A549 treated with AZD9567 at 1 μM for 4 hours (cell line): ENCODE measurements around the gene FBXO41. TPM values are rescaled to one million over a fixed set of nuclear protein-coding genes. Genes with fewer than 3 reads are reported as not detected.

Experiments
- total RNA-seq: library from RNA; stranded (reverse); fragments of 200-300 nt; extraction: Qiagen RNA extraction; gene quantifications from 5 replicates; pipeline ENCODE4 v1.2.3, GENCODE V29; 2022; ENCODE audit not compliant: insufficient read depth

The FBXO41 gene, protein sequence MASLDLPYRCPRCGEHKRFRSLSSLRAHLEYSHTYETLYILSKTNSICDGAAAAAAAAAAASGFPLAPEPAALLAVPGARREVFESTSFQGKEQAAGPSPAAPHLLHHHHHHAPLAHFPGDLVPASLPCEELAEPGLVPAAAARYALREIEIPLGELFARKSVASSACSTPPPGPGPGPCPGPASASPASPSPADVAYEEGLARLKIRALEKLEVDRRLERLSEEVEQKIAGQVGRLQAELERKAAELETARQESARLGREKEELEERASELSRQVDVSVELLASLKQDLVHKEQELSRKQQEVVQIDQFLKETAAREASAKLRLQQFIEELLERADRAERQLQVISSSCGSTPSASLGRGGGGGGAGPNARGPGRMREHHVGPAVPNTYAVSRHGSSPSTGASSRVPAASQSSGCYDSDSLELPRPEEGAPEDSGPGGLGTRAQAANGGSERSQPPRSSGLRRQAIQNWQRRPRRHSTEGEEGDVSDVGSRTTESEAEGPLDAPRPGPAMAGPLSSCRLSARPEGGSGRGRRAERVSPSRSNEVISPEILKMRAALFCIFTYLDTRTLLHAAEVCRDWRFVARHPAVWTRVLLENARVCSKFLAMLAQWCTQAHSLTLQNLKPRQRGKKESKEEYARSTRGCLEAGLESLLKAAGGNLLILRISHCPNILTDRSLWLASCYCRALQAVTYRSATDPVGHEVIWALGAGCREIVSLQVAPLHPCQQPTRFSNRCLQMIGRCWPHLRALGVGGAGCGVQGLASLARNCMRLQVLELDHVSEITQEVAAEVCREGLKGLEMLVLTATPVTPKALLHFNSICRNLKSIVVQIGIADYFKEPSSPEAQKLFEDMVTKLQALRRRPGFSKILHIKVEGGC
- 3.5 to 5.5 TPM (median 4.8 TPM) in 5 replicates for total RNA-seq

DNA sequence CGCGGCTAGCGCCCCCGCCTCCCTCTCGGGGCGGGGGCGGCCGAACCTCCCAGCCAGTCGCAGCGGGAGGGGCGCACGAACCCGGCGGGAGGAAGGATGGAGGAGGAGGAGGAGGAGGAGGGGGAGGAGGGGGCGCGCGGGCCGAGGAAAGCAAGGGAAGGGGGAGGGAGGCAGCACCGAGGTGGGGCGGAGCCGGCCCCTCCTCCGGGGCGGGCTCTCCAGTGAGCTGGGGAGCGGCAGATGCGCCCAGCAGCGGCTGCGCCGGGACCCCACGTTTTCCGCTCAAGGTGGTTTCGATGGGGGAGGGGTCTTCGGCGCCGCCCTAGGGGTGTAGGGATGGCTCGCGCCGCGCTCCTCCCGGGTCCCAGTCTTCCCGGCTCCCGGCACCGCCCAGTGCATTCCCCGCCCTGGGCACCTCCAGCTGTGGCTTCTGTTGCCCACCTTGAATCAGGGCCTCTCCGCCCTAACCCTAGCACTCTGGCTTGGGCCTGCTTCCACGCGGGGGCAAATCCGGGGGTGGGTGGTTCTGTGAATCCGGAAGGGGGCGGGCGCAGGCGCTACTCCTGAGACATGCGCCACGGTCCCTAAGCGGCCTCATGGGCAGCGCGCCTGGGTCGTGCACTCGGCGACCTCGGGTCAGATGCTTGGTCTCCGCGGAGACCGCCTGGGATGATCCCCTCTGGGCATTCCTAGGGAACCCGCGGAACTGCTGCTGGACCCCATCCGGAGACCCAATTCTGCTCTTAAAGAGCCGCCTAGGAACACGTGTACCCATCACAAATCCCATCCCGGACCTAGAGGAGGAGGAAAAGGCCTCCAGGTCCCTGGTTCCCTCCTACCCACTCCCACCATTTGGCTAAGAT is at the start of gene FBXO41:
Gene FBXO41, minus strand, starts transcription at position 183 of the 863 bp plus-strand sequence. CDS start 14,848 bp downstream, outside the sequence.

GRCh38 chr2:73293534-73294171 is 9.4 kb upstream of the FBXO41 start, which contains the start of gene EGR4:
TSS of gene EGR4 (minus strand) at chr2:73293548. CDS start at chr2:73293317, 231 bp downstream.

GRCh38 chr2:73233932-73234832 is 50.1 kb downstream of the FBXO41 start, which contains the start of gene CCT7:
TSS of gene CCT7 (plus strand) at chr2:73234308. CDS start at chr2:73234379, 71 bp downstream.

GRCh38 chr2:73233154-73233931 is 50.9 kb downstream of the FBXO41 start, which contains the start of gene PRADC1:
TSS of gene PRADC1 (minus strand) at chr2:73233239. CDS start at chr2:73233160, 79 bp downstream.

GRCh38 chr2:73214120-73215035 is 69.9 kb downstream of the FBXO41 start, which contains the start of gene SMYD5:
TSS of gene SMYD5 (plus strand) at chr2:73214245. CDS start at chr2:73214267, 22 bp downstream.

Other genes with a start within 250 kb of the FBXO41 start
- gene SFXN5, start 212.8 kb downstream of the FBXO41 start, total RNA-seq = 8.0 to 14.7 TPM (median 14.0 TPM) in 5 replicates
- gene RAB11FIP5, start 171.5 kb downstream of the FBXO41 start, total RNA-seq = 27.9 to 33.9 TPM (median 32.6 TPM) in 5 replicates
- gene NOTO, start 81.9 kb downstream of the FBXO41 start, total RNA-seq = 0.02 to 0.05 TPM in 2 of 5 replicates, not detected in the others
- gene SMYD5, start 70.2 kb downstream of the FBXO41 start, total RNA-seq = 44.3 to 52.5 TPM (median 50.0 TPM) in 5 replicates
- gene PRADC1, start 51.2 kb downstream of the FBXO41 start, total RNA-seq = 15.7 to 27.3 TPM (median 26.9 TPM) in 5 replicates
- 548 to 986 TPM (median 590 TPM) in 5 replicates for gene CCT7, start 50.2 kb downstream of the FBXO41 start, total RNA-seq
- gene EGR4, start 9.1 kb upstream of the FBXO41 start, total RNA-seq = 0.20 to 0.40 TPM (median 0.33 TPM) in 4 of 5 replicates, not detected in the other
- gene ALMS1, start 101.4 kb upstream of the FBXO41 start, total RNA-seq = 9.1 to 16.7 TPM (median 9.2 TPM) in 5 replicates